CD14-positive monocyte (primary cell): ENCODE data around the gene NBPF4. TPM values are rescaled to one million over a fixed set of nuclear protein-coding genes. Genes with fewer than 3 reads are reported as not detected.
"Not testable (repeated sequence)": the region's sequence is repeated elsewhere in the genome, so short reads cannot be mapped to it uniquely, and the experiment has no call there.

Source experiments
- DNase-seq, 3 donors: peaks; one replicate each; pipeline ENCODE4 v3.0.0-alpha.2; 2011 to 2022
- H2AFZ ChIP-seq: 2 replicates; pipeline ENCODE4 v1.6.0; 2012; ENCODE audit warnings: mild to moderate bottlenecking, low read depth, low read length, inconsistent platforms; ENCODE audit not compliant: insufficient read depth, poor library complexity, severe bottlenecking
- H3K27ac ChIP-seq, 2 donors: 1 replicate in 1 of 2; 2 replicates in 1 of 2; pipeline ENCODE4 v1.5.1; 2012 to 2013; ENCODE audit warnings: low read length in 2 of 2, control low read depth in 1 of 2, inconsistent platforms in 1 of 2, low read depth in 1 of 2, mild to moderate bottlenecking in 1 of 2
- H3K27me3 ChIP-seq, 2 donors: one replicate each; pipeline versions ENCODE4 v1.6.0 to v1.6.1; 2011 to 2013; ENCODE audit warnings: low read length in 2 of 2; ENCODE audit not compliant: control insufficient read depth in 2 of 2, insufficient read depth in 2 of 2
- H3K36me3 ChIP-seq, 2 donors: replicated peaks in 1 of 2; 1 replicate in 1 of 2; 2 replicates in 1 of 2; pipeline versions ENCODE4 v1.5.1 to v1.6.1; 2012 to 2013; ENCODE audit warnings: low read length in 2 of 2, control low read depth in 1 of 2, inconsistent platforms in 1 of 2, mild to moderate bottlenecking in 1 of 2; ENCODE audit not compliant: insufficient read depth in 2 of 2, control insufficient read depth in 1 of 2
- H3K4me1 ChIP-seq, 2 donors: 1 replicate in 1 of 2; 2 replicates in 1 of 2; pipeline versions ENCODE4 v1.5.1 to v1.6.1; 2012 to 2013; ENCODE audit warnings: low read length in 2 of 2, control low read depth in 1 of 2, inconsistent platforms in 1 of 2, mild to moderate bottlenecking in 1 of 2, moderate library complexity in 1 of 2; ENCODE audit not compliant: insufficient read depth in 2 of 2, control insufficient read depth in 1 of 2
- H3K4me2 ChIP-seq: replicated peaks from 2 replicates; pipeline ENCODE3; 2012; ENCODE audit warnings: low read length, moderate library complexity, mild to moderate bottlenecking; ENCODE audit not compliant: poor library complexity, severe bottlenecking; ENCODE audit errors: extremely low read depth
- H3K4me3 ChIP-seq, 3 experiments: fragments of 200-600 bp in 1 of 3; sonication (generic) in 1 of 3; replicated peaks in 1 of 3; 1 replicate in 2 of 3; 2 replicates in 1 of 3; pipeline ENCODE4 v1.5.1; 2011 to 2013; ENCODE audit warnings: low read length in 3 of 3, mild to moderate bottlenecking in 3 of 3, control low read depth in 2 of 3, low read depth in 2 of 3, inconsistent platforms in 1 of 3, moderate library complexity in 1 of 3
- H3K79me2 ChIP-seq: 2 replicates; pipeline ENCODE4 v1.6.0; 2012; ENCODE audit warnings: mild to moderate bottlenecking, control low read depth, inconsistent platforms, low read length, moderate library complexity; ENCODE audit not compliant: insufficient read depth
- H3K9ac ChIP-seq: 2 replicates; pipeline ENCODE4 v1.6.0; 2017; ENCODE audit warnings: low read length, mild to moderate bottlenecking; ENCODE audit not compliant: insufficient read depth, poor library complexity, severe bottlenecking
- H3K9me3 ChIP-seq, 2 donors: replicated peaks in 1 of 2; 1 replicate in 1 of 2; 2 replicates in 1 of 2; pipeline versions ENCODE4 v1.5.1 to v1.6.1; 2012 to 2013; ENCODE audit warnings: low read length in 2 of 2, control low read depth in 1 of 2; ENCODE audit not compliant: control insufficient read depth in 1 of 2, insufficient read depth in 1 of 2
- H4K20me1 ChIP-seq: 2 replicates; pipeline ENCODE4 v1.6.0; 2012; ENCODE audit warnings: mild to moderate bottlenecking, low read length, control low read depth, moderate library complexity; ENCODE audit not compliant: insufficient read depth
- H3K27ac Mint-ChIP-seq, 7 donors: one replicate each; pipeline ENCODE4 v1.8.0; 2020; ENCODE audit warnings: mild to moderate bottlenecking in 7 of 7, mixed read lengths in 7 of 7, moderate library complexity in 6 of 7, inconsistent platforms in 2 of 7
- H3K27me3 Mint-ChIP-seq, 3 donors: one replicate each; pipeline ENCODE4 v1.8.0; 2021 to 2022; ENCODE audit warnings: low read depth in 3 of 3, mild to moderate bottlenecking in 3 of 3, mixed read lengths in 3 of 3, moderate library complexity in 3 of 3, inconsistent platforms in 1 of 3
- H3K36me3 Mint-ChIP-seq, 2 donors: one replicate each; pipeline ENCODE4 v1.8.0; 2020; ENCODE audit warnings: mixed read lengths in 2 of 2, inconsistent platforms in 1 of 2, mild to moderate bottlenecking in 1 of 2
- H3K4me1 Mint-ChIP-seq: one replicate; pipeline ENCODE4 v1.8.0; 2020; ENCODE audit warnings: mild to moderate bottlenecking, mixed read lengths
- H3K4me3 Mint-ChIP-seq, 2 donors: one replicate each; pipeline ENCODE4 v1.8.0; 2020; ENCODE audit warnings: mild to moderate bottlenecking in 2 of 2, mixed read lengths in 2 of 2, moderate library complexity in 1 of 2
- H3K9me3 Mint-ChIP-seq, 7 donors: one replicate each; pipeline ENCODE4 v1.8.0; 2020 to 2022; ENCODE audit warnings: mixed read lengths in 7 of 7, mild to moderate bottlenecking in 6 of 7, moderate library complexity in 6 of 7, inconsistent platforms in 2 of 7
- WGBS: methylation state at CpG from one replicate; pipeline ENCODE4 v1.1.5; 2013; ENCODE audit warnings: missing lambda C conversion rate; ENCODE audit not compliant: insufficient coverage; 5-methylcytosine and 5-hydroxymethylcytosine counted together
- intact Hi-C, 2 donors: fragments of 100-400 bp; cut with micrococcal nuclease; formaldehyde crosslinking; loops; one replicate each; pipeline versions ENCODE4 v1.15.0 to v1.15.1; 2023
- polyA minus RNA-seq: library from RNA; depleted of rRNA, polyadenylated mRNA; stranded (reverse); fragments of >200 nt; gene quantifications from 2 replicates; pipeline ENCODE4 v1.2.3, GENCODE V29; 2012
- polyA plus RNA-seq, 3 donors: library from polyadenylated mRNA; depleted of rRNA in 1 of 3; unstranded in 2 of 3; stranded (reverse) in 1 of 3; fragments of 300-500 nt in 2 of 3; fragments of >200 nt in 1 of 3; fragmentation: Illumina TruSeq in 2 of 3; gene quantifications; 1 replicate in 2 of 3; 2 replicates in 1 of 3; pipeline ENCODE4 v1.2.3, GENCODE V29; 2012 to 2021
- total RNA-seq, 12 experiments: library from RNA in 1 of 12; stranded (reverse) in 1 of 12; fragments of 120-200 nt in 1 of 12; gene quantifications; one replicate each; pipeline ENCODE4 v1.2.4 and lab custom pipeline; 2013 to 2026; ENCODE audit warnings: mixed read lengths in 6 of 12, inconsistent platforms in 1 of 12

NBPF4 gene, protein sequence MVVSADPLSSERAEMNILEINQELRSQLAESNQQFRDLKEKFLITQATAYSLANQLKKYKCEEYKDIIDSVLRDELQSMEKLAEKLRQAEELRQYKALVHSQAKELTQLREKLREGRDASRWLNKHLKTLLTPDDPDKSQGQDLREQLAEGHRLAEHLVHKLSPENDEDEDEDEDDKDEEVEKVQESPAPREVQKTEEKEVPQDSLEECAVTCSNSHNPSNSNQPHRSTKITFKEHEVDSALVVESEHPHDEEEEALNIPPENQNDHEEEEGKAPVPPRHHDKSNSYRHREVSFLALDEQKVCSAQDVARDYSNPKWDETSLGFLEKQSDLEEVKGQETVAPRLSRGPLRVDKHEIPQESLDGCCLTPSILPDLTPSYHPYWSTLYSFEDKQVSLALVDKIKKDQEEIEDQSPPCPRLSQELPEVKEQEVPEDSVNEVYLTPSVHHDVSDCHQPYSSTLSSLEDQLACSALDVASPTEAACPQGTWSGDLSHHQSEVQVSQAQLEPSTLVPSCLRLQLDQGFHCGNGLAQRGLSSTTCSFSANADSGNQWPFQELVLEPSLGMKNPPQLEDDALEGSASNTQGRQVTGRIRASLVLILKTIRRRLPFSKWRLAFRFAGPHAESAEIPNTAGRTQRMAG
- not detected for total RNA-seq (2013)
- polyA plus RNA-seq (not detected), polyA minus RNA-seq (not detected in 2 replicates), total RNA-seq (lab: John Stamatoyannopoulos, UW) (0 to 0.81 (median 0.10) reads per million in 11 experiments)

DNA sequence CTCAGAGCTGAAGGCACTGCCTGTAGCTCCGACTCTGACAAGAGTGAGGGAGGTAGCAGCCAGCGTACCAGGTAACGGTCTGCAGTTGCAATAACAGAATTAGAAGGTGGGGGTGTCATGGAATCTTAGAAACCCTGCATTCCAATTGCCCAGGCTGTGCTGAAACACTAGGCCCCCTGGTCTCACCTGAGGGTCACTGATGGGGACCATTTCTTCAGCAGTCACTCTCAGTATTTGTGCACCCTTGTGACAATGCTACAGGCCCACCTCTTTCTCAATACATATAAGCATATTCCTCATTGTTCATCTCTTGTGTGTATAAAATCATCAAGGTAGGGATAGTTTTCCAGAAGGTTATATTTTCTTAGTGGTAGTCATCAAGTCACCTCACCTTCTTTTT is at the start of gene NBPF4:
NBPF4 (minus strand) TSS at position 101 of the 400 bp plus-strand sequence. CDS start 315 bp downstream, outside the sequence.
- H3K36me3 ChIP-seq, H3K4me1 Mint-ChIP-seq, H3K9me3 Mint-ChIP-seq, H3K4me1 ChIP-seq, H2AFZ ChIP-seq, intact Hi-C loops, H4K20me1 ChIP-seq, H3K27ac ChIP-seq, H3K9me3 ChIP-seq, H3K36me3 Mint-ChIP-seq, H3K4me3 ChIP-seq, H3K27me3 ChIP-seq, H3K27ac Mint-ChIP-seq, H3K4me3 Mint-ChIP-seq, H3K9ac ChIP-seq, H3K79me2 ChIP-seq, DNase-seq, H3K4me2 ChIP-seq, H3K27me3 Mint-ChIP-seq: not testable (repeated sequence)
- no CpG with 5 or more reads among the region's 3 CpGs for WGBS

DNA sequence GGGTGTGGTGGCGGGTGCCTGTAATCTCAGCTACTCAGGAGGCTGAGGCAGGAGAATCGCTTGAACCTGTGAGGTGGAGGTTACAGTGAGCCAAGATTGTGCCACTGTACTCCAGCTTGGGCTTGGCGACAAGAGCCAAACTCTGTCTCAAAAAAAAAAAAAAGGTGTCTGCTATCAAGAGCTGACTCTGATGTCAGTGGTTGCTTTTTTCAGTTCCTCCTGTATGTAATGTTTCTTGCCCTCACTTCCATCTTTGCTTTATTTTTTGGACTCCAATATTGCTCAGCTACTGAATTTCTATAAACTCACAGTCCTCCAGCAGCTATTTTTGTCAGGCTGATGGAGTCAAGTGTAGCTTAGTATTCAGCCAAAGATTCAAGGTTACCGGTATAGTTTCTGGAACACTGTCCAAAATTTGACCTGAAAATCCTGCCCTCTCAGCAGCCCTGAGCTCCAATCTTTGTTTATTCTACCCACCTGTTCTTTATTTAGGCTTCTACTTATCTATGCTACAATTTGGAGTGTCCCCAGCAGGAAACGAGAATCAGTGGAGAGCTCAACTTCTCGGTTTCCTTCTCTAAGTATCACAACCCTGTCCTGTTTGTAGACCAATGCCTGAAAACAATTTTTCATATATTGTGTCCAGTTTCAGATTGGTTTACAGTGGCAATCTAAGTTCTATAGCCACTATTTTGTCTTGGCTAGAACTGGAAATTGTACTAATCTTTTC is 38.8 kb upstream of the NBPF4 start:
- H3K9ac ChIP-seq, H3K4me1 Mint-ChIP-seq, H3K27ac Mint-ChIP-seq, H3K4me2 ChIP-seq, H3K36me3 ChIP-seq, H3K4me1 ChIP-seq, H3K4me3 Mint-ChIP-seq, H3K36me3 Mint-ChIP-seq, H3K79me2 ChIP-seq, intact Hi-C loops, H4K20me1 ChIP-seq, DNase-seq, H3K27me3 Mint-ChIP-seq, H3K27ac ChIP-seq, H3K27me3 ChIP-seq, H2AFZ ChIP-seq, H3K9me3 ChIP-seq, H3K9me3 Mint-ChIP-seq, H3K4me3 ChIP-seq: not testable (repeated sequence)
- no CpG with 5 or more reads among the region's 6 CpGs for WGBS

DNA sequence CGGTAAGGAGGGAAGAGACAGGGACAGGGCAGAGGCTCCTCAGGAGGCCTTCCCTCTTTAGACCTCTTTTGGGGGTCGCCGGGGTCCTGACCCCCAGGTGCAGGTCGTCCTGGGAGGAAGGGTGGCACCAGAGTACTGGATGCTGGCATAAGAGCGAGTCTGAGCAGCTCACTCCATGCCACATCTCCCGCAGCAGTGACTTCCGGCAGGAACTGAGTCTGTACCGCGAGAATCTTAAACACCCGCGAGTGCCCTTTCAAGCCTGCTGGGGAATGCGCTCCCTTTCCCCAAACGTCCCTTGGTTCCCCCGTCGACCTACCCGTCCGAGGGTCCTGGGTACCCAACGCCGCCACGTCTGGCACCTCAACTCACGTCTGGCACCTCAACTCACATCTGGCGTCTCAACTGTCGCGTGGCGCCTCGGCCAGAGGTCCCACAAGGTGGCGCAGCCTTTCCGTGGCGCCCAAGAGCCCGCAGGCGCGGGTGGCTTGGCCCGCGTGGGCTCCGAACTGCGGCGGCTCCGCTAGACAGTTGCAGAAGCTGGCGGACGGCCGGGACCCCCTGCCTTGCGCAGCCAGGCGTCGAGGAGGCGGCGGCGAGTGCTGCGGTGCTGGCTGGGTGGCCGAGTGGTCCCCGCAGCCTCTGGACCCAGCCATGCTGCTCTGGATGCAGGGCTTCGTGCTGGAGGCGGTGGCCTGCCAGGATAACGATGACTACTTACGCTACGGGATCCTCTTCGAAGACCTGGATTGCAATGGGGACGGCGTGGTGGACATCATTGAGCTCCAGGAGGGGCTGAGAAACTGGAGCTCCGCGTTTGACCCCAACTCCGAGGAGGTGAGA is 28.8 kb upstream of the NBPF4 start:
- not testable (repeated sequence) for H3K4me1 Mint-ChIP-seq

DNA sequence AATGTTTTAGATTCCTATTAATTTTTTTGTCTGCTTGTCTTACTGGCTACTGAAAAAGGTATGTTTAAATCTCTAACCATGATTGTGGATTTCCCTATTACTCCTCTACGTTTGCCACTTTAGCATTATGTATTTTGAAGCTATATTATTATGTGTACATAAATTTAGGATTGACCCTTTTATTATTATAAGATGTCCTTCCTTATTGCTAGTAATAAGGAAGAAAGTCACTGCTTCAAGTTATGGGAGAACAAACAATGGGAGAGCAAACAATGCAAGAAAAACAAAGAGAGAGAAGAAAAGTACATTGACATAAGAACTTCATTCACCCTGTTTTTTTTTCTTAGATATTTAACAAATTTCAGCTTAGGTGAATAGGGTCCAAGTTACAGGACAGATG is 23.2 kb upstream of the NBPF4 start:
- H3K36me3 ChIP-seq, H3K9me3 ChIP-seq, intact Hi-C loops, H3K4me3 ChIP-seq, H3K4me1 ChIP-seq, H3K9ac ChIP-seq, H3K27ac Mint-ChIP-seq, H3K27ac ChIP-seq, H2AFZ ChIP-seq, H3K4me2 ChIP-seq, H3K36me3 Mint-ChIP-seq, H3K27me3 ChIP-seq, H3K9me3 Mint-ChIP-seq, H4K20me1 ChIP-seq, H3K27me3 Mint-ChIP-seq, DNase-seq, H3K4me1 Mint-ChIP-seq, H3K79me2 ChIP-seq, H3K4me3 Mint-ChIP-seq: not testable (repeated sequence)
- WGBS = no CpG with 5 or more reads among the region's 1 CpG

More for the DNA sequence above, 28.8 kb upstream of the NBPF4 start:
- H3K27me3 ChIP-seq, H3K9ac ChIP-seq, H3K4me3 Mint-ChIP-seq, H3K27ac ChIP-seq, H3K9me3 ChIP-seq, H3K79me2 ChIP-seq, H3K27ac Mint-ChIP-seq, H3K27me3 Mint-ChIP-seq, H3K4me3 ChIP-seq, H3K4me1 ChIP-seq, H2AFZ ChIP-seq, H3K4me2 ChIP-seq, H3K36me3 Mint-ChIP-seq, intact Hi-C loops, DNase-seq, H3K36me3 ChIP-seq, H4K20me1 ChIP-seq, H3K9me3 Mint-ChIP-seq: not testable (repeated sequence)
- no CpG with 5 or more reads among the region's 61 CpGs for WGBS
